Measurements from ENCODE around the gene PKP2. TPM values are rescaled to one million over a fixed set of nuclear protein-coding genes. Genes with fewer than 3 reads are reported as not detected.

Gene PKP2
- total RNA-seq, 2 experiments from 2014 or later = 0.36 TPM; not detected in 1

DNA sequence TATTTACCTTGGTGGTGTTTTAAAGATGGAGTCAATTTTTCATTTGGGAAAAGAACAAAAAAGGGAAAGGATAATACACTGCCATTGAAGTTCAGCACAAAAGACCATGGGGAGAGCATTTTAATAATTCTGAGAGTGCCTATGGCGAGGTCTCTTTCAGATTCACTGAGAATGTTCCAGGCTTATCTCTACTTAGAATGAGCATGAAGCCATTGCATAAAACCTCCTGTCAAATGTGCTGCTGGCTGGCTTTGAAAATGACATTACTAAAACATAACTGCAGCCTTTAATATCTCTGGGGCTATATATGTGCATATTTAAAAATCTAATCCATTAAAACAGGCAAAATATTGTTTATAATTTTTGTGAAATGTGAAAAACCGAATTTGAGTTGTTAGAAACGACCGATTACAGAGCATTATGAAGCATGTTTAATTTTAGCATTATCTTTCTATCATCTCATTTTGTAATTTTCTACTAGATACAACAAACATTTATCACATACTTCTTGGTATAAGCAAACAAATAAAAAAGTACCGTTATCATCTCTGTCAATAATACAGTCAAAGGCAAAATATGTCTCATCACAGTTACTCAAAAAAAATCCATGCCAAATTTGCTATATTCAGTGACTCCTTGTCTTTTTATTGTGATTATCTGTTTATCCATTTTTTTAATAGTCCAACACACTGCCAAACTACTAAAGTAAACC is 95.2 kb downstream of the PKP2 start:
- no peaks in the 10 kb centered on the region for H3K27me3 Mint-ChIP-seq
- no peaks in the 10 kb centered on the region for H3K9me3 Mint-ChIP-seq
- POLR2A ChIA-PET = no interaction called here
- no peak for ATAC-seq (ENCODE audit: low read depth)
- H3K27ac Mint-ChIP-seq = no peak overlapping the region
- H3K4me3 Mint-ChIP-seq = no peak overlapping the region
- H3K36me3 Mint-ChIP-seq = no peaks in the 10 kb centered on the region
- no peaks in the 10 kb centered on the region for H3K4me1 Mint-ChIP-seq
- DNase-seq = no peak

- H3K27ac Mint-ChIP-seq = no peak overlapping the region
- H3K4me1 Mint-ChIP-seq = no peaks in the 10 kb centered on the region
- POLR2A ChIA-PET = no interaction called here
- no peak overlapping the region for H3K4me3 Mint-ChIP-seq
- DNase-seq = no peak
- ATAC-seq (ENCODE audit: low read depth) = no peak
- no peaks in the 10 kb centered on the region for H3K36me3 Mint-ChIP-seq
- H3K27me3 Mint-ChIP-seq = peaks cover 3% of the 10 kb centered on the region
- no peaks in the 10 kb centered on the region for H3K9me3 Mint-ChIP-seq
These were observed 102.3 kb downstream of the PKP2 start for GRCh38 chr12:32794281-32794680.

- Mint-ChIP-seq H3K27me3 (peaks cover 3% of the 10 kb centered on the region), H3K36me3 (no peaks in the 10 kb centered on the region), H3K4me1 (no peaks in the 10 kb centered on the region), H3K4me3 (no peak overlapping the region), H3K9me3 (no peaks in the 10 kb centered on the region), H3K27ac (no peak overlapping the region)
- ATAC-seq (ENCODE audit: low read depth) (no peak), DNase-seq (no peak)
- POLR2A ChIA-PET = no interaction called here
These were observed 106.7 kb downstream of the PKP2 start for GRCh38 chr12:32789916-32790315.

DNA sequence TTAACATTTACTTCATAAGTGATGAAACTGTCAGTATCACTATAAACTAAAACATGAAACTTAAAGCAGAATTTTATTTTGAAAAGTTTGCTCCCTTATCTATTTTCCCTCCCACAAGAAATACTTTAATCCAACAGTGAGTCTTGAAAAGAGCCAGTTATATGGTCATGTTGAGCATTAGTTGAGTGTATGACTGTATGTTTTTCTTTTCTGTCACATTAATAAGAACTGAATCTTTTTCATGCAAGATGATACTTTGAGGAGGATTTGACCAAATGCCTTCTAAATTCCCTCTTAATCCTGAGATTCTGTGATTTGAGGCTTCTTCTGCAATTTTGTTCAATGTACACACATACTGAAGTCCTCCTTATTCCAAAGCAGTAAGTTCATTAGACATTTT is 107.1 kb downstream of the PKP2 start:
- H3K27ac Mint-ChIP-seq = no peak overlapping the region

DNA sequence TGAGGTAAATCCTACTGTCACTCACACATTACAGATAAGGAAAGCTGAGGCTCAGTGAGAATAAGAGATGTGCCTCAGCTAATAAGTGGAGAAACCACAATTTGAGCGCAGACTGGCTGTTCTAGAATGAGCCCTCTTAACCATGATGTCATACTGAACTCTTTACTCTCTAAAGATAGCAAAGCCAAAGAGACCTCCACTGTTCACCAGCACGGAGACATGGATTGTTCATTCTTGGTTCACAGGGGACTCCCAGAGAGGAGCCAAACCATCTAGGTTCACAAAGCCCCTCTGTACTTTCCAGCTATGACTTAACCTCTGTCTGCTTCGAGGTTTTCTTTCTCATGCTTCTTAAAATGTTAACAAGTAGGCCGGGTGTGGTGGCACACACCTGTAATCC is 108.2 kb downstream of the PKP2 start:
- no peak for ATAC-seq (ENCODE audit: low read depth)
- POLR2A ChIA-PET = no interaction called here

More for the DNA sequence above, 107.1 kb downstream of the PKP2 start:
- H3K27me3 Mint-ChIP-seq = peaks cover 3% of the 10 kb centered on the region
- no peak for ATAC-seq (ENCODE audit: low read depth)
- no peak for DNase-seq
- no peaks in the 10 kb centered on the region for H3K4me1 Mint-ChIP-seq
- H3K36me3 Mint-ChIP-seq = no peaks in the 10 kb centered on the region
- H3K9me3 Mint-ChIP-seq = no peaks in the 10 kb centered on the region
- POLR2A ChIA-PET = no interaction called here
- no peak overlapping the region for H3K4me3 Mint-ChIP-seq

GRCh38 chr12:32785557-32785956 is 111.0 kb downstream of the PKP2 start:
- Mint-ChIP-seq H3K36me3 (no peaks in the 10 kb centered on the region), H3K9me3 (no peaks in the 10 kb centered on the region), H3K4me3 (no peak overlapping the region), H3K27ac (no peak overlapping the region), H3K4me1 (no peaks in the 10 kb centered on the region), H3K27me3 (no peaks in the 10 kb centered on the region)
- ATAC-seq (ENCODE audit: low read depth) (no peak), DNase-seq (no peak)
- POLR2A ChIA-PET = no interaction called here

More for the DNA sequence above, 108.2 kb downstream of the PKP2 start:
- Mint-ChIP-seq H3K4me3 (no peak overlapping the region), H3K27ac (no peak overlapping the region), H3K4me1 (no peaks in the 10 kb centered on the region), H3K9me3 (no peaks in the 10 kb centered on the region), H3K36me3 (no peaks in the 10 kb centered on the region), H3K27me3 (peaks cover 3% of the 10 kb centered on the region)
- no peak for DNase-seq

DNA sequence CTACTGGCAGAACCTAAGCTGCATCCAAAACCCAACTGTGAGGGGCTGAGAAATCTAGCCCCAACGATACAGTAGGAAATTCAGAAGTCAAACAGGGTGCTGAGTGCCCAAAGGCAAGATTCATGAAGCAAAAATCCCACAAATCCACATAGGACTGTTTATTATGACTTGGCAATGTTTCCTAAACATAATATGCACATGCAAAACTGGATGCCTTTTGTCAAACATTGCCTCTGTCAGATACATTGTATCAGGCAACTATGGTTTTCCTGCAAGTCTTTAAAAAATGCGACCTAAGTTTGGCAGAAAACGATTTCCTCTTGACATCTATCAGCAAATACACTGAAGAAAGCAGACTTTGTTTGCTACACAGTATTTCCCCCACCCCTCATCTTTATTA is 113.5 kb downstream of the PKP2 start:
- DNase-seq (no peak), ATAC-seq (ENCODE audit: low read depth) (no peak)
- POLR2A ChIA-PET = no interaction called here
- H3K9me3 Mint-ChIP-seq = no peaks in the 10 kb centered on the region
- no peak overlapping the region for H3K27ac Mint-ChIP-seq
- no peak overlapping the region for H3K4me3 Mint-ChIP-seq
- H3K27me3 Mint-ChIP-seq = peaks cover 4% of the 10 kb centered on the region
- H3K36me3 Mint-ChIP-seq = no peaks in the 10 kb centered on the region
- H3K4me1 Mint-ChIP-seq = no peaks in the 10 kb centered on the region

- ATAC-seq (ENCODE audit: low read depth) = no peak
- no peak overlapping the region for H3K4me3 Mint-ChIP-seq
- H3K4me1 Mint-ChIP-seq = no peaks in the 10 kb centered on the region
- peaks cover 4% of the 10 kb centered on the region for H3K27me3 Mint-ChIP-seq
- no peak for DNase-seq
- H3K36me3 Mint-ChIP-seq = no peaks in the 10 kb centered on the region
- POLR2A ChIA-PET = interaction anchor here (0.6 kb wide), 1 partner anchor 104 kb away, joined by 5 read pairs; no protein-coding TSS in a partner anchor
- H3K9me3 Mint-ChIP-seq = no peaks in the 10 kb centered on the region
- H3K27ac Mint-ChIP-seq = no peak overlapping the region
These were observed 116.5 kb downstream of the PKP2 start for GRCh38 chr12:32780071-32780470.

DNA sequence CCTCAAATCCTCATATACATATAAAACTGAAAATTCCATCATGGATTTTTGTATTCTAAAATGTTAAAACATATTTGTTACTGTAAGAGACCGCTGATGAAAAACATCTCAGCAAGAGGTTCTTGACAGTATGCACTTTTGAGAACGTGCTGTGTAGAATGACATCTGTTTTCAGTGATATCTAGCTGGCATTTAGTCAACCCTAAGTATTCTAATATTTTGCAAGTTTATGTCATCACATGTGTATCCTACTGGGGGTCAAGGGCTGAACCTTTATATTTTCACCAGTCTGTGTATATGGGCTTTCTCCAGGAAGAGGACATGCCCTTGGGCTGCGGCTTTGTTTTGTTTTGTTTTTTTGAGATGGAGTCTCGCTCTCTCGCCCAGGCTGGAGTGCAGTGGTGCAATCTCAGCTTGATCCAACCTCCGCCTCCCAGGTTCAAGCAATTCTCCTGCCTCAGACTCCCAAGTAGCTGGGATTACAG is 118.8 kb downstream of the PKP2 start:
- H3K36me3 Mint-ChIP-seq = no peaks in the 10 kb centered on the region
- no peak overlapping the region for H3K27ac Mint-ChIP-seq
- no peaks in the 10 kb centered on the region for H3K4me1 Mint-ChIP-seq
- DNase-seq = no peak
- H3K4me3 Mint-ChIP-seq = no peak overlapping the region
- POLR2A ChIA-PET = no interaction called here
- ATAC-seq (ENCODE audit: low read depth) = no peak
- peaks cover 9% of the 10 kb centered on the region for H3K27me3 Mint-ChIP-seq
- H3K9me3 Mint-ChIP-seq = no peaks in the 10 kb centered on the region

DNA sequence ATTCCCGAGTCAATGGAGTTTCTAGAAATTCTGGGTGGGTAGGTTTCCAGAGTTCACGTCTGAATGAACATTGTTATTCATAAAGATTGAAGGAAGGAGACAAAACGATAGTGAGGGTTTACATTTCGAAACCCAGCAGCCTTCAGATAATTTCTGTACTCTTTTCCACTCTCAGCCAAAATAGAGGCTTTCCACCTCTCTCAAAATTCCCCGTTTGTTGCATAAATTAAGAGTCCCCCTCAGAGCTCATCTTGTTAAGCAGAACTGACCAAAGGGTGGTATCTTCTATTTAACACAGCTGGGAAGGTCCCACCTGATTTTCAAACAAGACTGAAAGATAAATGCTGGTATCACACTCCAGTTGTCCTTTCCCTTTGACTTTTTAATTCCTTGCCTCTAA is 119.4 kb downstream of the PKP2 start:
- H3K36me3 Mint-ChIP-seq = no peaks in the 10 kb centered on the region
- DNase-seq = no peak
- no peak overlapping the region for H3K4me3 Mint-ChIP-seq
- no peak for ATAC-seq (ENCODE audit: low read depth)
- H3K9me3 Mint-ChIP-seq = no peaks in the 10 kb centered on the region
- peaks cover 9% of the 10 kb centered on the region for H3K27me3 Mint-ChIP-seq
- POLR2A ChIA-PET = no interaction called here
- H3K27ac Mint-ChIP-seq = no peak overlapping the region
- no peaks in the 10 kb centered on the region for H3K4me1 Mint-ChIP-seq

- ATAC-seq (ENCODE audit: low read depth) (no peak), DNase-seq (no peak)
- POLR2A ChIA-PET = no interaction called here
- H3K27me3 Mint-ChIP-seq = peaks cover 9% of the 10 kb centered on the region
- H3K27ac Mint-ChIP-seq = no peak overlapping the region
- H3K4me1 Mint-ChIP-seq = no peaks in the 10 kb centered on the region
- H3K36me3 Mint-ChIP-seq = no peaks in the 10 kb centered on the region
- no peaks in the 10 kb centered on the region for H3K9me3 Mint-ChIP-seq
- H3K4me3 Mint-ChIP-seq = no peak overlapping the region
These were observed 120.3 kb downstream of the PKP2 start for GRCh38 chr12:32776258-32776657.

- Mint-ChIP-seq H3K9me3 (no peaks in the 10 kb centered on the region), H3K36me3 (no peaks in the 10 kb centered on the region), H3K27me3 (peaks cover 9% of the 10 kb centered on the region), H3K4me3 (no peak overlapping the region), H3K4me1 (no peaks in the 10 kb centered on the region), H3K27ac (no peak overlapping the region)
- POLR2A ChIA-PET = no interaction called here
- DNase-seq (no peak), ATAC-seq (ENCODE audit: low read depth) (no peak)
These were observed 122.9 kb downstream of the PKP2 start for GRCh38 chr12:32773691-32774090.

GRCh38 chr12:32770141-32770540 is 126.4 kb downstream of the PKP2 start:
- ATAC-seq (ENCODE audit: low read depth) (no peak), DNase-seq (no peak)
- POLR2A ChIA-PET = no interaction called here
- no peaks in the 10 kb centered on the region for H3K9me3 Mint-ChIP-seq
- H3K27me3 Mint-ChIP-seq = peaks cover 13% of the 10 kb centered on the region
- H3K4me3 Mint-ChIP-seq = no peak overlapping the region
- no peaks in the 10 kb centered on the region for H3K36me3 Mint-ChIP-seq
- no peaks in the 10 kb centered on the region for H3K4me1 Mint-ChIP-seq
- H3K27ac Mint-ChIP-seq = no peak overlapping the region

DNA sequence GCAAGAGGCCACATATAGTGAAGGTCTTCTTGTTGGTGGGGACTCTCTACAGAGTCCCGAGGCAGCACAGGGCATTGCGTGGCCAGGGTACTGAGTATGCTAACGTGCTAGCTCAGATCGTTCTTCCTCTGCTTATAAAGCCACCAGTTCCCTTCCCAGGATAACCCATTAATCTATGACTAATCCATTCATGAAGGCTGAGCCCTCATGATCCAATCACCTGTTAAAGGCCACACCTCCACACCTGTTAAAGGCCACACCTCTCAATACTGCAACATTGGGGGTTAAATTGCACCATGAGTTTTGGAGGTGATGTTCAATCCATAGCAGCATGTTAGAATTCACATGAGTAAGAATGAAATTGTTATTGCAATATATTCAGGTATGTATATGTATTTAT is 128.1 kb downstream of the PKP2 start:
- Mint-ChIP-seq H3K4me1 (no peaks in the 10 kb centered on the region), H3K27me3 (peaks cover 10% of the 10 kb centered on the region), H3K4me3 (no peak overlapping the region), H3K9me3 (no peaks in the 10 kb centered on the region), H3K36me3 (no peaks in the 10 kb centered on the region), H3K27ac (no peak overlapping the region)
- DNase-seq = no peak
- POLR2A ChIA-PET = no interaction called here
- no peak for ATAC-seq (ENCODE audit: low read depth)

All from activated naive CD8-positive, alpha-beta T cell treated with anti-CD3 and anti-CD28 coated beads, Interleukin-2, amount 10 ng/mL, durations not matched to agents 7 days and 5 days (primary cell).